GM12892 (cell line): ENCODE data around the gene SCFD2.

Source experiments
- POLR2AphosphoS5 ChIP-seq: IDR thresholded peaks from 2 replicates; pipeline ENCODE4 v1.6.1; 2011; ENCODE audit warnings: low read depth, low read length, control low read depth
- TAF1 ChIP-seq: IDR thresholded peaks from 2 replicates; pipeline ENCODE4 v1.6.1; 2011; ENCODE audit warnings: low read depth, mild to moderate bottlenecking, control low read depth, low read length, borderline replicate concordance

- TF ChIP-seq POLR2AphosphoS5 (no peak), TAF1 (no peak)
Observed at GRCh38 chr4:52968691-52969090, 397.2 kb downstream of the SCFD2 start.
